HTR-8/SVneo (cell line): ENCODE data around the gene AP5Z1.

Experiments used
- DNase-seq: peaks from one replicate; pipeline ENCODE4 v3.0.0; 2011; ENCODE audit warnings: low spot score, mixed read lengths; ENCODE audit not compliant: insufficient read length
- FAIRE-seq: peaks from 2 replicates; lab custom pipeline; 2011; peaks lifted over from hg19 to GRCh38; lab: Jason Lieb, UNC

AP5Z1 gene

DNA sequence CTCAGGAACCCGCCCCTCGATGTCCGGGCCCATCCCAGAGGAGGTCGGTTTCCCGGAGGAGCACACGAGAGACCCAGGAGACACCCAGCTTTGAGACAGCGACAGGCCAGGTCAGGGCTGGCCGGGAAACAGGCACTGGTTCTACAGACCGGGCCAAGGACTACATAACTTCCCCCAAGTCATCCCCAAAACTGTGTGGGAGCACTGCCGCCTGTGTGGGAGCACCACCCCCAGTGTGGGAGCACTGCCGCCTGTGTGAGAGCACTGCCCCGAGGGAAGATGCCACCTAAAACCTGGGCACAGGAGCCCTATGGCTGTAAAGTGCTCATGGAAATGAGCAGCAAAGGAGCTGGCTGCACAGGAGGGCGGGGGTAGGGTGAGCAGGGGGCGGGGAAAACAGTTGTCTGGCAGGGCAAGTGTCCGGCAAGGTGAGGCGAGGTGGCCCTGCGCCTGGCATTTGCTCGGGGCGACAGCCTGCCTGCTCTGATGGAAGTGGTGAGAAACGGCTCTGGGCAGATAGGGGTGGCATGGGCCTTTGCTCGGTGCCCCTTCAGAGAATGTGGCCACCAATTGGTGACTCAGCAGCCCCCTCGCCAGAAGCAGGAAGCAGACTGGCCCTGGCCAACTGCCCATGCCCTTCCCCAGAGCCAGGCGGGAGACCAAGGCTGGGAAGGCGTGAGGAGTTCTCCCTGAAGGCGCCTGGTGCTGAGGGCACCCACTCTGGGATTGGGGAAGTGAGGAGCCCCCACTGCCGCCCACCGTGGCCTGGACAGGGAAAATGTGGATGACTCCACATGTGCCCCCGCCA, 60.2 kb downstream of the AP5Z1 start:
- no peak for DNase-seq
- no peak for FAIRE-seq

DNA sequence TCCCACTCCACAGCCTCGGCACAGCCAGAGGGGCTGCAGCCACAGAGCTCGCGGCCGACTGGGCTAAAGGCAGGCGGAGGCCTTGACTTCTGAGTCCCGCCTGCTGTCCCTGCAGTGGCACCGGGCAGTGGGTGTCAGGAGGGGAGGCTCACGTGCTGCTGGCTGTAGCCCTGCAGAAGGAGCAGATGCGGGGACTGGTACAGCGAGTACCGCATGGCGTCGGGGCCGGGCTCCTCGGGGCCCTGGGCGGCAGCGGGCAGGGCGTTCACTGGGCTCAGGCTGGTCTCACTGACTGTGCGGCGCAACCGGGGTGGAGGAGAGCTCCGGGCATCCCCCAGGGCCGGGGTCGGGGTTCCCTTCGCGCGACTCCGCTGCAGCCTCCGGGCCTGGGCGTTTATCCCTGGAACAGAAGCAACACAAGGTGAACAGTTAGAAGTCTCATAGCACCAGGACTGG, 60.8 kb downstream of the AP5Z1 start:
- DNase-seq (no peak), FAIRE-seq (no peak)

DNA sequence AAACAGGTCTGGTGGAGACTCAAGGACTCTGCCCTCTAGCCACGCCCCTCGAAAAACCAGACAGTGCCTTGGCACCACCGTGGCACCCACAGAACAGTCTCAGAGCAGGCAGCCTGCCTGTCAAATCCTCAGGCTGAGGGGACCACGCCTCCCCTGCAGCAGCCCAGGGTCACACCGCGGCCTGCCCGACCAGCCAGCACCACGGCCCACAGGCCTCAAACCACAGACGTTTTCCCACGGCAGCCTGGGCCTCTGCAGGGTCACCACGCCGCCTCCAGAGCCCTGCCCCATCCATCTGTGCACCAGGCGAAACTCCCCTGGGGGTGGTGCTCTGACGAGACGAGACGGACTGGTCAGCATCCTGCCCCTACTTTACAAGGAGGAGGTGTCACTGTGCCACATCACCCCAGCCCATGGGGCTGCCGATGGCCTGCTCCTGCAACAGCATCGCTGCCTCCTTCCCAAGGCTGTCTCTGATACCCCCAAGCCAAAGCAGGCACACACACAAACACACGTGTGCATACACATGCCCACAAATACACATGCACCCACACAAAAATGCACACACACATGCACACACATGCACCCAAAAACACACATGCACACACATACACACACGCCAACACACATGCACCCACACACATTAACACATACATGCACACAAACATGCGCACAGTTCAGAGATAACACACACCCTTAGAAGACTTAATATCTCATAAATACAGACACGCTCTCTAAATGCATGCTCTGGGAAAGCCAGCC, 61.8 kb downstream of the AP5Z1 start:
- peak; percentile 81 for FAIRE-seq

DNA sequence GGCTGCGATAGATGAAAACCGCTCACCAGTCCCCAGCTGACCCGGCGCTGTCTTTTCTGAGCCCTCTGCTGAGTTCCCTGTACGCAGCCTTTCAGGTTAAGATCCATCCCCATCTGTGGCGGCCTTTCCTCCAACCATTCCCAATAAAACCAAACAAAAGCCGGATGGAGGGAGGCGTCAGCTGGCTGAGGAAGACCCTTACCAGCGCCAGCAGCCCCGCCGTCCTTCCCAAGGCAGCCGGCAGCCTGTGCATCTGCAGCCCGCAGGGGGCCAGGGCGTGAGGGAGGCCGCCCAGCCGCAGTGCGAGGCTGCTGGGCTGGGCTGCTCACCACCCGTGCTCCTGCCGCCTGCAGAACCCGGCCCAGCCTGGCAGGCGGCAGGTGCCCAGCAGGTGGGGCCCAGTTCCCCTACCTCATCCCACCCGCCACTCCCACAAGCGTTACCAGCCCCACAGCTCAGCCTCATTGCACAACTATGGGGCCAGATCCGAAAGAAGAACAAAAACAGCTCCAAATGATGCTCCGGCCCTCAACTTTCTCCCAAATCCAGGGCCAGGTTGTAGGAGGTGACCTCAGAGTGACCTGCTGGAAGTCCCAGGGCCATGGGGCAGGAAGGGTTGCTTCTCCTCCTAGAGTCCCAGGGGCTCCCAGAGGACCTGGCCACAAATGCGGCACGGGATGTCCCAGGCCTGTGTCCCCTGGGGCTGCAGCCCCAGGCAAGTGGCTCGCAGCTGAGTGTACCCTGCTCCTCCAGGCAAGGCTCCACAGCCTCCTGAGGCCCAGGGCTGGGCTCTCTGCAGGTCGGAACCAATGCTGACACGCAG, 62.6 kb downstream of the AP5Z1 start:
- FAIRE-seq (no peak), DNase-seq (no peak)

More for the DNA sequence above, 61.8 kb downstream of the AP5Z1 start:
- DNase-seq, result no peak

DNA sequence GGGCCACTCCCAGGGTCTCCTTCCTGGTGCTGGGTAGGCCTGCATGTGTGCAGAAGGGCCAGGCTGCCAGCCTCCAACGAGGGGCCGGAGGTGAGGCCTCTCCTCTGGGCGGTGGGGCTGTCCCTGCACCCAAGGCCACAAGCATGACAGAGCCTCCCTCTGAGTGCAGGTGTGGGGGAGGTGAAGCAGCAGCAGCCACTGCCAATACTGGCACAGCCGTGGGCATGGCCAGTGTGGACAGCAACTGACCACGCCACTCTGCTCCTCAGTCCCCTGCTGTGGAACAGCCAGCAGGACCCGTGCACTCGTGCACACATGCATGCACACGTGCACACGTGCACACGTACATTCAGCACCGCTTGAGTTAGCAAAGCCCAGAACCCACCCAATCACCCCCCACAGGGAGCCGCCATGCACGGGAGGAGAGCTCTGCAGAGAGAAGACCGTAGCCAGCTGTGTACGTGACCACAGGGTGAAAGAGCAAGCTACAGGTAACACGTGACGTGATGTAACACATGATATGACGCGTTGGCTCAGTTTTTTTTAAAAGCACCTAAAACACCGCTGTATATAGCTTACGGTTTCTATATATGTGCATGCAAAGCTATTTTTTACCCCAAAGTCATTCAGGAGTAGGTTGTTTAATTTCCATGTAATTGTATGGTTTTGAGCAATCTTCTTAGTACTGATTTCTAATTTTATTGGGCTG, 63.4 kb downstream of the AP5Z1 start:
- FAIRE-seq (no peak), DNase-seq (no peak)

DNA sequence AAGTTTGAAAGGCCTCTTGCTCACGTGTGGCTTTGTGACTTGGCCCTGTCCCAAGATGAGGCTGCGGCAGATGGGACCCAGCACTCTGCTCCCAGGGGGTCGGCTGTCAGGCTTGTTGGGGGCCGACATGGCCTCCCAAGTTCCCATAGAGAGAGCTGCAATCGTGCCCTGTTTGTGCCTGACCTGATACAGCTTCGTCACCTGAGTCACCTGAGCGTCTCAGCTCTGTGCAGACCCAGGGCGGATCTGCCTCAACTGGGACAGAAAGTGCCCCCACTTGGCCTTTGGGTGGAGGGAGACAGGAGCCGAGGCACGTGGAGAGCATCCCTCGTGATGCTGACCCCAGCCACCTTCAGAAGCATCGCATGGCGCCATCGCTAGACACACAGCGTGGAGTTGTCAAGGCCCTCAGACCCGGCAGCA, 64.7 kb downstream of the AP5Z1 start:
- DNase-seq (no peak), FAIRE-seq (no peak)
